GM23248 (cell line): ENCODE measurements around the gene GSN. TPM values are rescaled to one million over a fixed set of nuclear protein-coding genes. Genes with fewer than 3 reads are reported as not detected.
A peak's percentile ranks its signal among the peaks of the same experiment; 100 is the strongest.

Source experiments
- DNase-seq: peaks from one replicate; pipeline ENCODE4 v3.0.0-alpha.2; 2015
- H2AFZ ChIP-seq: fragments of 200-600 bp; sonication (generic); 2 replicates; pipeline ENCODE4 v1.6.1; 2016; ENCODE audit warnings: antibody characterized with exemption
- H3F3A ChIP-seq: fragments of 200-600 bp; sonication (generic); 2 replicates; pipeline ENCODE4 v1.6.1; 2016; ENCODE audit warnings: mild to moderate bottlenecking, antibody characterized with exemption, mixed run types; ENCODE audit not compliant: insufficient read depth
- H3K27ac ChIP-seq: fragments of 200-600 bp; sonication (generic); 2 replicates; pipeline ENCODE4 v1.5.1; 2016; ENCODE audit warnings: mild to moderate bottlenecking
- H3K27me3 ChIP-seq: fragments of 200-600 bp; sonication (generic); replicated peaks from 2 replicates; pipeline ENCODE4 v1.6.1; 2016; ENCODE audit warnings: mild to moderate bottlenecking; ENCODE audit not compliant: insufficient read depth
- H3K36me3 ChIP-seq: fragments of 200-600 bp; sonication (generic); 2 replicates; pipeline ENCODE4 v1.6.1; 2016; ENCODE audit warnings: low read depth, mild to moderate bottlenecking
- H3K4me1 ChIP-seq: fragments of 200-600 bp; sonication (generic); 2 replicates; pipeline ENCODE4 v1.6.1; 2016; ENCODE audit warnings: mild to moderate bottlenecking; ENCODE audit not compliant: insufficient read depth
- H3K4me2 ChIP-seq: fragments of 200-600 bp; sonication (generic); one replicate; pipeline ENCODE4 v1.6.1; 2016; ENCODE audit warnings: mild to moderate bottlenecking; ENCODE audit not compliant: unreplicated experiment
- H3K4me3 ChIP-seq: fragments of 200-600 bp; sonication (generic); 2 replicates; pipeline ENCODE4 v1.5.1; 2016; ENCODE audit warnings: mild to moderate bottlenecking
- H3K79me2 ChIP-seq: fragments of 200-600 bp; sonication (generic); 2 replicates; pipeline ENCODE4 v1.6.1; 2016; ENCODE audit warnings: mild to moderate bottlenecking; ENCODE audit not compliant: insufficient read depth
- H3K9ac ChIP-seq: fragments of 200-600 bp; sonication (generic); 2 replicates; pipeline ENCODE4 v1.6.1; 2016; ENCODE audit warnings: mild to moderate bottlenecking
- H3K9me2 ChIP-seq: fragments of 200-600 bp; sonication (generic); 2 replicates; pipeline ENCODE4 v1.6.1; 2016; ENCODE audit warnings: mixed run types, mild to moderate bottlenecking, moderate library complexity; ENCODE audit not compliant: insufficient read depth
- H3K9me3 ChIP-seq: fragments of 200-600 bp; sonication (generic); one replicate; pipeline ENCODE4 v1.6.1; 2017; ENCODE audit warnings: low read depth
- H4K20me1 ChIP-seq: fragments of 200-600 bp; sonication (generic); 2 replicates; pipeline ENCODE4 v1.6.0; 2016; ENCODE audit not compliant: insufficient read depth
- EZH2 ChIP-seq: fragments of 200-600 bp; sonication (generic); IDR thresholded peaks from 2 replicates; pipeline ENCODE4 v1.6.1; 2018; ENCODE audit warnings: antibody characterized with exemption, mild to moderate bottlenecking; ENCODE audit not compliant: insufficient read depth, poor library complexity, severe bottlenecking
- EZH2phosphoT487 ChIP-seq: fragments of 200-600 bp; sonication (generic); IDR thresholded peaks from 2 replicates; pipeline ENCODE4 v1.6.1; 2018; ENCODE audit warnings: antibody characterized with exemption, moderate library complexity, mild to moderate bottlenecking, low read depth; ENCODE audit not compliant: insufficient read depth
- WGBS, 2 experiments: methylation state at CpG; one replicate each; pipeline ENCODE4 v1.1.6; 2015 to 2017; ENCODE audit warnings: low lambda C conversion rate in 2 of 2, low coverage in 1 of 2; ENCODE audit errors: missing lambda C conversion rate in 2 of 2; 5-methylcytosine and 5-hydroxymethylcytosine counted together
- in situ Hi-C: fragments of 300-500 bp; cut with MboI; formaldehyde crosslinking; loops from 2 replicates; pipeline ENCODE4 v1.15.0; 2020
- polyA plus RNA-seq: library from polyadenylated mRNA; unstranded; fragments of >200 nt; fragmentation: Nextera tagmentation; extraction: Ambion mirVana; gene quantifications from 2 replicates; pipeline ENCODE4 v1.2.1, GENCODE V29; 2016
- total RNA-seq: library from RNA; depleted of rRNA; stranded (reverse); fragments of >200 nt; shearing (Covaris generic); gene quantifications from 2 replicates; pipeline ENCODE4 v1.2.3, GENCODE V29; 2014

GSN gene
- total and polyA plus RNA-seq, 2 experiments from 2014 or later: 258 to 387 TPM

- Histone ChIP-seq H3K4me1 (peaks cover 20% of the 10 kb centered on the region), H3F3A (peaks cover 12% of the 10 kb centered on the region), H4K20me1 (no peaks in the 10 kb centered on the region), H3K79me2 (no peaks in the 10 kb centered on the region), H2AFZ (no peak overlapping the region), H3K36me3 (peaks cover 35% of the 10 kb centered on the region), H3K9me2 (no peaks in the 10 kb centered on the region), H3K27me3 (no peaks in the 10 kb centered on the region), H3K4me2 (no peak overlapping the region), H3K27ac (no peak overlapping the region), H3K9ac (no peak overlapping the region), H3K4me3 (no peak overlapping the region), H3K9me3 (no peaks in the 10 kb centered on the region)
- TF ChIP-seq EZH2 (no peak), EZH2phosphoT487 (no peak)
- in situ Hi-C loops: no loop called here
- WGBS, 2 experiments: 78 to 85% methylated on average over 16 of the region's 16 CpGs
- DNase-seq: no peak
These were observed 61.1 kb downstream of the GSN start for GRCh38 chr9:121328876-121329681.

GRCh38 chr9:121331549-121331948, 63.6 kb downstream of the GSN start:
- H3K4me2 ChIP-seq: no peak overlapping the region
- H3K36me3 ChIP-seq: peaks cover 31% of the 10 kb centered on the region; the same call in 1 of the 2 replicates
- DNase-seq: peak; percentile 29
- TF ChIP-seq EZH2 (no peak), EZH2phosphoT487 (no peak)
- no peaks in the 10 kb centered on the region for H3F3A ChIP-seq
- H3K79me2 ChIP-seq: no peaks in the 10 kb centered on the region
- 0 out of 2 replicates have a peak, but pooled peaks cover 5% of the 10 kb centered on the region for H3K4me1 ChIP-seq
- no peaks in the 10 kb centered on the region for H3K27me3 ChIP-seq
- no peak overlapping the region for H2AFZ ChIP-seq
- no peaks in the 10 kb centered on the region for H3K9me2 ChIP-seq
- peak overlapping the region; percentile 31; the same call in 1 of the 2 replicates for H3K27ac ChIP-seq
- H3K9ac ChIP-seq: no peak overlapping the region
- 61 to 78% methylated on average over 3 of the region's 3 CpGs for WGBS, 2 experiments
- H3K4me3 ChIP-seq: no peak overlapping the region
- H3K9me3 ChIP-seq: no peaks in the 10 kb centered on the region
- no peaks in the 10 kb centered on the region for H4K20me1 ChIP-seq
- in situ Hi-C loops: no loop called here

- peak; percentile 75 for DNase-seq
- Histone ChIP-seq H3K4me2 (no peak overlapping the region), H3K4me3 (no peak overlapping the region), H3K9ac (no peak overlapping the region), H3K79me2 (no peaks in the 10 kb centered on the region), H2AFZ (no peak overlapping the region), H3K9me2 (no peaks in the 10 kb centered on the region), H3F3A (0 out of 2 replicates have a peak, but pooled peaks cover 3% of the 10 kb centered on the region), H3K27ac (peak overlapping the region; percentile 31; the same call in 1 of the 2 replicates), H3K9me3 (no peaks in the 10 kb centered on the region), H3K36me3 (0 out of 2 replicates have a peak, but pooled peaks cover 26% of the 10 kb centered on the region), H3K27me3 (no peaks in the 10 kb centered on the region), H3K4me1 (no peaks in the 10 kb centered on the region), H4K20me1 (no peaks in the 10 kb centered on the region)
- TF ChIP-seq EZH2: no peak
- TF ChIP-seq EZH2phosphoT487: no peak
- in situ Hi-C loops: no loop called here
- WGBS, 2 experiments: 85 to 86% methylated on average over 14 of the region's 14 CpGs
These were observed 64.2 kb downstream of the GSN start for GRCh38 chr9:121331992-121332685.

GRCh38 chr9:121333950-121334773, 66.2 kb downstream of the GSN start:
- Histone ChIP-seq H3K4me3 (no peak overlapping the region), H3K4me2 (no peak overlapping the region), H2AFZ (no peak overlapping the region), H3K27me3 (no peaks in the 10 kb centered on the region), H3K4me1 (no peaks in the 10 kb centered on the region), H3K79me2 (no peaks in the 10 kb centered on the region), H3K9ac (no peak overlapping the region), H3F3A (0 out of 2 replicates have a peak, but pooled peaks cover 7% of the 10 kb centered on the region), H3K9me3 (no peaks in the 10 kb centered on the region), H4K20me1 (no peaks in the 10 kb centered on the region), H3K9me2 (no peaks in the 10 kb centered on the region), H3K36me3 (0 out of 2 replicates have a peak, but pooled peaks cover 29% of the 10 kb centered on the region), H3K27ac (no peak overlapping the region)
- DNase-seq: no peak
- in situ Hi-C loops: no loop called here
- 91 to 92% methylated on average over 8 of the region's 8 CpGs for WGBS, 2 experiments
- TF ChIP-seq EZH2phosphoT487: no peak
- TF ChIP-seq EZH2: no peak
